Left colon (tissue), 2 donors: ENCODE data around the gene PDXK. TPM values are rescaled to one million over a fixed set of nuclear protein-coding genes. Genes with fewer than 3 reads are reported as not detected.

Experiments used
- ATAC-seq: fragments of 200-7000 bp; cut with Tn5 transposase; one replicate; pipeline ENCODE4 v1.9.1; 2020; ENCODE audit warnings: mild to moderate bottlenecking, moderate library complexity
- DNase-seq, 2 donors: peaks; one replicate each; pipeline ENCODE4 v3.0.0-alpha.2; 2020
- intact Hi-C, 2 donors: fragments of 100-400 bp; cut with DNase I in 1 of 2; cut with micrococcal nuclease in 1 of 2; formaldehyde crosslinking; loops; one replicate each; pipeline versions ENCODE4 v1.11.2 to v1.14.0; 2022; cut with DNase I, micrococcal nuclease
- total RNA-seq, 2 donors: library from RNA; stranded (reverse); fragmentation: NEBNext Ultra II Directional; extraction: Animal tissue kit (Norgen Biotek cat#: 25700); gene quantifications; one replicate each; pipeline ENCODE4 v1.2.1, GENCODE V29; 2021
- donor health status: DM: no; HTN: no; CAD: no.
- donor health status: DM: yes; HTN: yes; CAD: no.

Gene PDXK
- total RNA-seq, 2 donors from 2014 or later, result 144 to 188 TPM

DNA sequence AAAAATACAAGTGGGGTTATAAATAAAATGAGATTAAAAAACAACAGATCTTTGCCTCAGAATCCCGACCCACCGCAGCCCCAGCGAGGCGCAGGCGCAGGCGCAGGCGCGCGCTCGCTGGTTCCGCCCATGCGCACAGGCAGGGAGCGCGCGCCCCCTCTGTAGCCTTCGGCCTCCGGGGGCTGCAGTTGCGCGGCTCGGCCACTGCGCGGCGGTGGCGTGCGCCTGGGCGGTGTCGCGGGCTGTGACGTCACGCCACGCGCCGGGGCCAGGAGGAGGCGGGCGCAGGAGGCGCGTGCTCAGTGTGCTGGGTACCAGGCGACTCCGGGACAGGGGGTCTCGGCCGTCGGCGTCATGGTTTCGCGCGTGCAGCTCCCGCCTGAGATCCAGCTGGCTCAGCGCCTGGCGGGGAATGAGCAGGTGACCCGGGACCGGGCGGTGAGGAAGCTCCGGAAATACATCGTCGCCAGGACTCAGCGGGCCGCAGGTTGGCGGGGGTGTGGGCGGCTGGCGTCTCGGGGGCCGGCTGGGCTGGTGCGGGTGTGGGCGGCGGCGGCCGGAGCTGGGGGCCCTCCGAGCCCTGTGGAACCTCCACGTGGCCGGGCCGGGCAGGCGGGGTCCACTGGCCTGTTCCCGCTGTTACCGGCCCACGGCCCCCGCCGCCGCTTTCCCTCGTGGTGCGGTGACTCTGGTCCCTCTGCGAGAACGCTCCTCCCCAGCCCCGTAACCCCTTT is 70.5 kb downstream of the PDXK start, which contains the start of gene RRP1:
TSS of gene RRP1 (plus strand) at position 302 of the 734 bp plus-strand sequence. CDS start at position 355, 53 bp downstream.
- DNase-seq (peak; percentile 77 to 93), ATAC-seq (peak; percentile 90)
- intact Hi-C loops, result loop anchor here (10.0 kb wide), 2 partner anchors 55 to 65 kb away; no protein-coding TSS in a partner anchor

GRCh38 chr21:43790010-43790524 is 71.1 kb downstream of the PDXK start:
- intact Hi-C loops, result no loop called here
- no peak for DNase-seq
- ATAC-seq, result no peak

DNA sequence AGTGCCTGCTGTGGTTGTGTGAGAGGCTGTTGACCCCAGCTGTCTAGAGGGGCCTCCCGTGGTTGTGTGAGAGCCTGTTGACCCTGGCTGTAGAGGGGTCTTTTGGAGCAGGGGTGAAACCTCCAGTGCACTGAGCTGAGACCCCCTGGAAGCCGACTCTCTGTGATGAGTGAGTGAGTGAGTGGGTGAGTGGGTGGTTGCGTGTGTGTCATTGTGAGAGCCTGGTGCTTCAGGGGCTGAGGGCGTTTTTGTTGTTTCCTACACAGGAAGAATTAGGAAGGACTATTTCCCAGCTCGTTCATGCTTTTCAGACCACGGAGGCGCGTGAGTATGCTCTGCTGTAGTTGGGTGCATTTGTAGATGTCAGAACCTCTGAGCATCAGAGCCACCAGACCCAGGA is 73.5 kb downstream of the PDXK start:
- DNase-seq (no peak), ATAC-seq (no peak)
- intact Hi-C loops, result no loop called here

GRCh38 chr21:43793243-43793642 is 74.3 kb downstream of the PDXK start:
- no peak for DNase-seq
- intact Hi-C loops, result no loop called here
- no peak for ATAC-seq

- DNase-seq, result no peak
- ATAC-seq, result no peak
- intact Hi-C loops, result no loop called here
Observed at GRCh38 chr21:43794311-43794710, 75.4 kb downstream of the PDXK start.

- no peak for ATAC-seq
- intact Hi-C loops, result no loop called here
- DNase-seq, result no peak
Observed at GRCh38 chr21:43794857-43795256, 75.9 kb downstream of the PDXK start.

GRCh38 chr21:43797415-43797814 is 78.5 kb downstream of the PDXK start:
- ATAC-seq (no peak), DNase-seq (no peak)
- intact Hi-C loops, result no loop called here

- no peak for ATAC-seq
- intact Hi-C loops, result no loop called here
Observed at GRCh38 chr21:43797925-43798715, 79.2 kb downstream of the PDXK start.

GRCh38 chr21:43799301-43799840 is 80.4 kb downstream of the PDXK start:
- DNase-seq (no peak), ATAC-seq (no peak)
- intact Hi-C loops, result no loop called here

More at GRCh38 chr21:43797925-43798715, 79.2 kb downstream of the PDXK start:
- DNase-seq, result no peak

DNA sequence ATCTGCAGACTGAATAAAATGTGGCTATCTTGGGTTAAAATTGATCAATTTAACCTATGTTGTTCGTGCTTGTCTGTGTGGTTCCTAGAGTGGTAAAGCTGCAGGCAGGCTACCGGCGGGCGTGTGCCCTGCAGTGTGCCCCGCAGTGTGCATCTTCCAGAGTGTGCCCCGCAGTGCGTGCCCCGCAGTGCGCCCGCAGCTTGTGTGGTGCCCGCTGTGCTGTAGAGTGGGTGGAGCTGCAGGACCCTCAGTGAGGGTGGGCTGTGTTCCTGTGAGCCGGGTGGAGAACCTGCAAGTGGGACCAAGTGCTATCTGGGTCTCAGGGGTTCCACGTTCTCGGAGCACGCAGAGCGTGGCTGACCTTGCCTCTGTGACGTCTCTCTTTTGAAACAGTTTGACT is 81.2 kb downstream of the PDXK start:
- intact Hi-C loops, result no loop called here
- no peak for DNase-seq
- no peak for ATAC-seq

DNA sequence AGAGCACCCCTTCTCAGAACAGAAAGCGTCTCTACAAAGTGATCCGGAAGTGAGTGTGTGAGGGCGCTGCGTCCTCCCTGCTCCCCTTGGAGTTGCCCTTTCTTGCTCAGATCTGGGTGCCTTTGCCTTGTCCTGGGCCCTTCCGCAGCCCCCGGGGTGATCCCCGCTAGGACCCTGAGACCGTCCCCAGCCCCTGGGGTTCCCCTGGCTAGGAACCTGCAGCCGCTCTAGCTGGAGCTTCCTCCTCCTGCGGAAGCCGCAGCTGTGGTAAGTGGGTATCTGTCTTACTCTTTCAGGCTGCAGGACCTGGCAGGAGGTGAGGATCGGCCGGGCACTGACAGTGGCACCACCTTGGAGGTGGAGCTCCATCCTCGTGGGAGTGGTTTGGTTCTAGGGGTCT is 81.6 kb downstream of the PDXK start:
- DNase-seq, result no peak
- intact Hi-C loops, result no loop called here

GRCh38 chr21:43801006-43801783 is 82.3 kb downstream of the PDXK start:
- intact Hi-C loops, result no loop called here

More for the DNA sequence above, 81.6 kb downstream of the PDXK start:
- no peak for ATAC-seq

DNA sequence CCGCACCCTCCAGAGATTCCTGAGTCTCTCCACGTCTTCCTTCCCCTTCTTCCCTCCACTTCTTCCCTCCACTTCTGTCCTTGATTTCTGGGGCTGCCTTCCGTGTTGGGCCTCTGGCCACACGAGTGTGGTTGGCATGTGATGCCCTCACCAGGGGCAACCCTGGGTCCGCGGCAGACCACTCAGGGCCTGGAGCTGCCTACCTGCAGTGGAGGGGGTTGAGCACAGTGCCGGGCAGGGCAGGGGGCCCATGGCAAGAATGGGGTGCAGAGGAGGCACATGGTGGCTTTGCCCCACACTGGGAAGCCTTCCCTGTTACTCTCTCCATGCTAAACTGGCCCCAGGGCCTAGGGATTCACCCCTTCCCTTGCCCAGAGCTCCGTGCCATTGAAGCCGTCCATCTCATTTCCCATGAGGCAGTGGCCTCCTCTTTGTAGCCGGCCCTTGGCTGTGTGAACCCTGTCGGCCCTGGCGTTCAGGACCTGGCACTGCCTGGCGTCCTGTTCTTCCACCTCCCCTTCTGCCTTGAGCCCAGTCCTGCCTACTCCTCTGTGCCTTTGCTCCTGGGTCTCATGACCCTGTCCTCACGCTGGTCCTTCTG is 83.9 kb downstream of the PDXK start:
- DNase-seq, result no peak
- intact Hi-C loops, result no loop called here
- no peak for ATAC-seq

More at GRCh38 chr21:43801006-43801783, 82.3 kb downstream of the PDXK start:
- ATAC-seq (no peak), DNase-seq (no peak)

- DNase-seq, result no peak
- ATAC-seq, result no peak
- intact Hi-C loops, result no loop called here
Observed at GRCh38 chr21:43803558-43804300, 84.8 kb downstream of the PDXK start.

DNA sequence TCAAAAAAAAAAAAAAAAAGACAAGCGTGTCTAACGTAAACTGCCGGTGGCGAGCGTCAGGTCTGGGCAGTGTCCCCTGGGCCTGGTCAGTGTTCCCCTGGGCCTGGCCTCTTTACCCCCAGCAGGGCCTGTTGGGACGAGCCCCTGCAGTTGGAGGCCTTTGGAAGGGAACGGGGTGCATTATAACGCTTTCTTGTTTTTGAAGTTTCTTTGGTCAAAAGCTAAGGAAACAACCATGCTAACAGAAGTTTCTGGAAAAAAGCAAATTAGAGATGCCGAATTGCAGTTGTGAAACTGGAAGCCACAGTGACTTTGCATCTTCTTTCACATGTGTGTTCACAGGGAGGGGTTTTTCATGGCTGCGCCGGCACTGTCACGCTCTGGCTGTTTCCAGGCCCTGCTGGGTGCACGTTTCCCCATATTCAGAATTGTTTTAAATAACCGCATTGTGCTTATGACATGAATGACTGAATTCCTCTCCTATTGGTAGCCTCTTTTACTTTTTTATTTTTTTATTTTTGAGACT is 86.4 kb downstream of the PDXK start:
- intact Hi-C loops, result no loop called here
- DNase-seq (no peak), ATAC-seq (no peak)

DNA sequence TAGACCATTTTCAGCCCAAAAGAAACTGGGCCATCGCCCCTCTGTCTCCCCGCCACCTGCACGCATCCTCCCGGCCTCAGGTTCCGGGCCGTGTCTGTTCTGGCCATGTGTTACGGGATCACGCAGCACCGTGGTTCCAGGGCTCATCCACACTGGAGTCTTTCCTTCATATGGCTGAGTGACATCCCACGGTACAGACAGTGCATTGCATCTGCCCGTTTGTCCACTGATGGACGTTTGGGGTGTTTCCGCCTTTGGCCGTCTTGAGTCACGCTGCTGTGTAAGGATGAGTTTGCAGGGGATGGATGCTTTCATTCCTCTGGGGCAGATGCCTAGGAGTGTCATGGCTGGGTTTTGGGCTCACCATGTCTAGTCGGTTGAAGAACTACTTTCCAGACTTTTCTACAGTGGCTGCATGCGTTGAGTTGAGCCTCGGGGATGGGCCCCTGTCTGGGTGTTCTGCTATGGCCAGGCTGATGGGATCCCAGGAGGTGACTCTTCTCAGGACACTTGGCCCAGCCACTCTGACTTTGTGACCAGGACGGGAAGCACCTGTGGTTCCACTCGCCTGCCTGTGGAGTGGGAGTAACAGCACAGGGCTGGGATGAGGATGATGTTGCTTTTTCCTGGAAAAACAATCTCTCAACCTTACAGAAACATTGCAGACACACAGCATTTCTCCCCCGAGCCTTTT is 87.2 kb downstream of the PDXK start:
- no peak for ATAC-seq
- intact Hi-C loops, result no loop called here
- no peak for DNase-seq

DNA sequence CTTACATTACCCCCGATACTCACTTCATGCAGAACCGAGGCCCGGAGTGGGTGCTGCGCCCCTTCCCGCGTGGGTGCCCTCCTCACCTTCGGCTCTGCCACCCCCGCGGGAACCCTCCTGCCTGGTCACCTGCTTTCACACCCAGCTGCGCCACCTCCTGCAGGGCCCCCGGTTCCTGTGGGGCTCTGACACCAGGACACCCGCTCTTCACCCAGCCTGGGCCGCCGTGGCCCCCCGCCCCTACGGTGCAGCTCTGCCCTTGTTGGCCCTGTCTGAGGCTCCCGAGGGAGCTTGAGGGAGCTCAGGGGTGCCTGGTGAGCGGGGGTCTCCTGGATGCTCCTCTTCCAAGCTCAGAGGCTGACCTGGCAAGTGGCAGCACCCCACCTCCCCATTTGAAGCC is 89.4 kb downstream of the PDXK start:
- ATAC-seq, result no peak
- intact Hi-C loops, result no loop called here
- DNase-seq, result no peak
